ENCODE data around the gene ZSCAN12. TPM values are rescaled to one million over a fixed set of nuclear protein-coding genes. Genes with fewer than 3 reads are reported as not detected.
A peak's percentile ranks its signal among the peaks of the same experiment; 100 is the strongest.
"Not testable (repeated sequence)": the region's sequence is repeated elsewhere in the genome, so short reads cannot be mapped to it uniquely, and the experiment has no call there.

The ZSCAN12 gene
- total RNA-seq, result 10 to 100 TPM in 1 of 3 donors, 1 to 10 TPM in 2; 4.2 to 11.6 (median 7.5) TPM

DNA sequence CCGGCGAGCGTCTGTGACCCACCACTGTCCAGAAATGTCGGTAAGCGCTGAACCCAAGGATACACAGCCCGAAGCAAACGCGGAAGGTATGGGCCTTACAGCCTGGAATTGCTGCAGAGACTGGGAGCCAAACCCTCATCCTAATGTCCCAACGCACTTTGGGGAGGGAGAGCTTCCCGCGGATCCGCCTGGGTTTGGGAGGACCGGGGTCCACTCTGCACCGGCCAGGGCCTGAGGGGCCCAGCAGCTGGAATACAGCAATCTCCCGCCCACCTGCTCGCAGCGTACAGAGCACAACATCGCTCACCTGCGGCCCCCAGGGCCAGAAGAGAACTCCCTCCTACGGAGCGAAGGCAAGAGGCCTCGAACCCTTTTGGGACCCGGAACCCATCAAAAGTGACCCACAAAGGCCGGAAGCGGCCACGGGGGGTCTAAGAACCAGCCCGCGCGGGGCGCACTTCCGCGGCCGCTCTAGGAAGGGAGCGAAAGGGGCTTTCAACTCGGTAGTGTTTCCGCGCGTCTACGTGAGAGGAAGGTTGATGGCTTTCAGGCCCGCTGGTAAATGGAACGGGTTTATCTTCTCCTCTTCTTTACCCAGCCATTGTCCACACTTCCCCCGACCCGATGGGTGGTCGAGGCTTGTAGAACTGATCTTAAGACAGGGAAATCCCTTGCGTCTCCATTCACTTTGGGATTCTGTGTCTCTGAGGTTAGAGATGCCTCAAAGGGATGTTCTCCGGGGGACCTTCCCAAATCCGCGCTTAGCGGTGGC is at the start of gene ZSCAN12:
TSS of gene ZSCAN12 (minus strand) at position 398 of the 772 bp plus-strand sequence. CDS start 1,342 bp downstream, outside the sequence.
- Histone ChIP-seq H3K27ac (peak within 1 kb of the TSS; percentile 10 to 61), H3K9me3 (no peaks in the 10 kb centered on the region), H3K4me3 (peak within 1 kb of the TSS; percentile 69 to 91 (median 89)), H3K4me1 (peaks cover 0 to 14% of the 10 kb centered on the region in 2 donors), H3K27me3 (no peaks in the 10 kb centered on the region), H3K36me3 (no peaks in the 10 kb centered on the region)
- TF ChIP-seq, protein P1, sequence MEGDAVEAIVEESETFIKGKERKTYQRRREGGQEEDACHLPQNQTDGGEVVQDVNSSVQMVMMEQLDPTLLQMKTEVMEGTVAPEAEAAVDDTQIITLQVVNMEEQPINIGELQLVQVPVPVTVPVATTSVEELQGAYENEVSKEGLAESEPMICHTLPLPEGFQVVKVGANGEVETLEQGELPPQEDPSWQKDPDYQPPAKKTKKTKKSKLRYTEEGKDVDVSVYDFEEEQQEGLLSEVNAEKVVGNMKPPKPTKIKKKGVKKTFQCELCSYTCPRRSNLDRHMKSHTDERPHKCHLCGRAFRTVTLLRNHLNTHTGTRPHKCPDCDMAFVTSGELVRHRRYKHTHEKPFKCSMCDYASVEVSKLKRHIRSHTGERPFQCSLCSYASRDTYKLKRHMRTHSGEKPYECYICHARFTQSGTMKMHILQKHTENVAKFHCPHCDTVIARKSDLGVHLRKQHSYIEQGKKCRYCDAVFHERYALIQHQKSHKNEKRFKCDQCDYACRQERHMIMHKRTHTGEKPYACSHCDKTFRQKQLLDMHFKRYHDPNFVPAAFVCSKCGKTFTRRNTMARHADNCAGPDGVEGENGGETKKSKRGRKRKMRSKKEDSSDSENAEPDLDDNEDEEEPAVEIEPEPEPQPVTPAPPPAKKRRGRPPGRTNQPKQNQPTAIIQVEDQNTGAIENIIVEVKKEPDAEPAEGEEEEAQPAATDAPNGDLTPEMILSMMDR (IDR thresholded peaks at IDR 0.05), result peak in 1 of 3 donors; percentile 16
- TF ChIP-seq POLR2A (IDR thresholded peaks at IDR 0.05), result no peak
- peak in 2 of 3 donors; percentile 35 to 65 for TF ChIP-seq POLR2AphosphoS5 (IDR thresholded peaks at IDR 0.05)
- intact Hi-C loops (cut with DNase I; ENCODE audit: low total_unique reads), result no loop called here
- DNase-seq (ENCODE audit: low spot score in 2 of 2), result peak; percentile 55 to 65

DNA sequence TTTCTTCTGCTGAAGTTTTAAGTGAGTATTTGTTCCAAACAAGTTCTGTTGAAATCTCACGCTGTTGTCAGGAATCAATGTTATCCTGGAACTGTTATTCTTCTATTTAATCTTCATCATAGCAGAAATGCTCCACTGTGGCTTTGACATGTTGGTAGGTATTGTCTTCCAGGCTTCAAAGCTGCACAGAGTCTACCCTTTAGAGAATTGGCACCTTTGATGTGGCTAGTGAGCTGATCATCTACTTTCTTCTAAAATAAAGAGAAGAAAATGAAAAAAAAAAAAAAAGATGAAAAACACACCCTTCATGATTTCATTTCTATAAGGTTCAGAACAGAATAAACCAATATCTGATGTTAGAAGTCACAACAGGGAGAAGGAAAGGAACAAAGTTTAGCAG is 49.5 kb upstream of the ZSCAN12 start:
- DNase-seq (ENCODE audit: low spot score in 2 of 2), result no peak
- Histone ChIP-seq H3K4me1 (no peaks in the 10 kb centered on the region), H3K27me3 (peaks cover 0 to 39% of the 10 kb centered on the region in 2 donors), H3K9me3 (no peaks in the 10 kb centered on the region), H3K27ac (no peak overlapping the region), H3K36me3 (no peaks in the 10 kb centered on the region), H3K4me3 (no peak overlapping the region)
- intact Hi-C loops (cut with DNase I; ENCODE audit: low total_unique reads), result loop anchor here (5.0 kb wide), 1 partner anchor 208 kb away; no protein-coding TSS in a partner anchor
- no peak for TF ChIP-seq POLR2AphosphoS5 (IDR thresholded peaks at IDR 0.05)
- no peak for TF ChIP-seq POLR2A (IDR thresholded peaks at IDR 0.05)
- TF ChIP-seq, protein P1 (IDR thresholded peaks at IDR 0.05), result no peak

DNA sequence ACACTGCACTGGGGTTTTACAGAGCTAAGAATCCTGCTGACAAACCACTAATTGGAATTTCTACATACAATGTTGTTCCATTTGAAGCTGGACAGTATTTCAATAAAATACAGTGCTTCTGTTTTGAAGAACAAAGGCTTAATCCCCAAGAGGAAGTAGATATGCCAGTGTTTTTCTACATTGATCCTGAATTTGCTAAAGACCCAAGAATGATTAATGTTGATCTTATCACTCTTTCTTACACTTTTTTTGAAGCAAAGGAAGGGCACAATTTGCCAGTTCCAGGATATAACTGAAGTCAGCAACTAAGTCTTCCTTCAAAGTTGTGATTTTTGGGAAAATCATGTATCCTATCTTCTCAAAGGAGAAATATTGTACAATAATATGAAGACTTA is 48.0 kb upstream of the ZSCAN12 start:
- H3K9me3 ChIP-seq; H3K36me3 ChIP-seq; H3K27ac ChIP-seq; H3K4me1 ChIP-seq; DNase-seq (ENCODE audit: low spot score in 2 of 2): not testable (repeated sequence)
- intact Hi-C loops (cut with DNase I; ENCODE audit: low total_unique reads), result loop anchor here (5.0 kb wide), 1 partner anchor 210 kb away; no protein-coding TSS in a partner anchor
- peaks cover 0 to 30% of the 10 kb centered on the region in 2 donors for H3K27me3 ChIP-seq
- peak overlapping the region in 2 of 3 donors; percentile 42 to 62 for H3K4me3 ChIP-seq

DNA sequence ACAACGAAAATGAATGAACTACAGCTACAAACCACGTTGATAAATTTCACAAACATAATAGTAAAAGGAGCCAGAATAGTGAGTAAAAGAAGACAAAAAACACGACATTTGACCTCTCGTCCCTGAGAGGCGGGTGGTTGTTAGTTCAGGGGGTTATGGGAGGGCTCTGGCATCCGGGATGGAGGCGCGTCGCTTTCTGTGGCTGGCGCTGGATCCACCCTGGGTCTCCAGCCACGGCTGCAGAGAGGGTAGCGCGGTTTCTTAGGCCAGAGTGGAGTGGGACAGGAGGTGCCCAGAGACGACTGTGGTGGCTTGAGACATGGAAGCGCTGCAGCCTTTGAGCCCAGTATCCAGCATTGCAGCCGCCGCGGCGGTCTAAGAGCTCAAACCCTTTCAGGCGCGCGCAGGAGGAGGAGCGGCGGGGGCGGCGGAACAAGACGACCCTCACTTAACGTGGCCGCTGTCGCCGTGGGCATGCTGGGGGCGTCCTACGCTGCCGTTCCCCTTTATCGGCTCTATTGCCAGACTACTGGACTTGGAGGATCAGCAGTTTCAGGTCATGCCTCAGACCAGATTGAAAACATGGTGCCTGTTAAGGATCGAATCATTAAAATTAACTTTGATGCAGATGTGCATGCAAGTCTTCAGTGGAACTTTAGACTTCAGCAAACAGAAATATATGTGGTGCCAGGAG is 47.4 kb upstream of the ZSCAN12 start:
- DNase-seq (ENCODE audit: low spot score in 2 of 2), result no peak
- H3K4me3 ChIP-seq, result peak overlapping the region in 2 of 3 donors; percentile 42 to 62
- no peak for TF ChIP-seq POLR2A (IDR thresholded peaks at IDR 0.05)
- no peak for TF ChIP-seq POLR2AphosphoS5 (IDR thresholded peaks at IDR 0.05)
- TF ChIP-seq, protein P1 (IDR thresholded peaks at IDR 0.05), result no peak
- no peaks in the 10 kb centered on the region for H3K9me3 ChIP-seq
- H3K27ac ChIP-seq, result no peak overlapping the region
- no peaks in the 10 kb centered on the region for H3K36me3 ChIP-seq
- peaks cover 0 to 27% of the 10 kb centered on the region in 2 donors for H3K27me3 ChIP-seq
- H3K4me1 ChIP-seq, result no peaks in the 10 kb centered on the region
- intact Hi-C loops (cut with DNase I; ENCODE audit: low total_unique reads), result loop anchor here (5.0 kb wide), 1 partner anchor 210 kb away; no protein-coding TSS in a partner anchor

DNA sequence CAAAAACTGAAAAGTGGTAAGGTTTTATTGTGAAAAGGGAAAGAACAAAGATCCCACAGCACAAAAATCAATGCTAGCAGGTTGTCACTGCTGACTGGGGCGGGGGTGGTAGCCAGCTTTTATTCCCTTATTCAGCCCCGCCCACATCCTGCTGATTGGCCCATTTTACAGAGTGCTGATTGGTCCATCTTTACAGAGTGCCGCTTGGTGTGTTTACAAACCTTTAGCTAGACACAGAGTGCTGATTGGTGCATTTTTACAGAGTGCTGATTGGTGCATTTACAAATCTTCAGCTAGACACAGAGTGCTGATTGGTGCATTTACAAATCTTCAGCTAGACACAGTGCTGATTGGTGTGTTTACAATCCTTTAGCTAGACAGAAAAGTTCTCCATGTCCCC is 45.2 kb upstream of the ZSCAN12 start:
- H3K27ac ChIP-seq; H3K4me3 ChIP-seq; DNase-seq (ENCODE audit: low spot score in 2 of 2); H3K4me1 ChIP-seq; H3K9me3 ChIP-seq; H3K36me3 ChIP-seq: not testable (repeated sequence)
- intact Hi-C loops (cut with DNase I; ENCODE audit: low total_unique reads), result loop anchor here (5.0 kb wide), 1 partner anchor 213 kb away; no protein-coding TSS in a partner anchor
- H3K27me3 ChIP-seq, result peaks cover 0 to 18% of the 10 kb centered on the region in 2 donors
